ENCODE measurements around the gene CNTF. TPM values are rescaled to one million over a fixed set of nuclear protein-coding genes. Genes with fewer than 3 reads are reported as not detected.

CNTF gene
- total and polyA plus RNA-seq, 9 donors: 0.22 to 2.0 (median 0.87) TPM

- no peak overlapping the region for H3K4me3 ChIP-seq
- TF ChIP-seq EP300 (IDR thresholded peaks at IDR 0.05): no peak
- no peak for TF ChIP-seq CTCF (IDR thresholded peaks at IDR 0.05)
- no peak for TF ChIP-seq POLR2A (IDR thresholded peaks at IDR 0.05)
- no peaks in the 10 kb centered on the region for H3K36me3 ChIP-seq
- intact Hi-C loops (cut with DNase I): loop anchor here in 2 of 4 donors (10.0 kb wide), 2 partner anchors 130 to 480 kb away; no protein-coding TSS in a partner anchor
- H3K27ac ChIP-seq: no peak overlapping the region
- H3K9me3 ChIP-seq: no peaks in the 10 kb centered on the region
- peaks cover 2% of the 10 kb centered on the region for H3K4me1 ChIP-seq (ENCODE audit: insufficient read depth)
- WGBS, 3 donors: 98 to 100% (median 100%) methylated on average over 1 of the region's 1 CpG
- no peaks in the 10 kb centered on the region for H3K27me3 ChIP-seq
- no peak for DNase-seq
These were observed 32.4 kb downstream of the CNTF start for GRCh38 chr11:58654908-58655296.

- 91 to 95% (median 94%) methylated on average over 2 of the region's 2 CpGs for WGBS, 3 donors
- H3K27me3 ChIP-seq: no peaks in the 10 kb centered on the region
These were observed 33.9 kb downstream of the CNTF start for GRCh38 chr11:58656348-58656747.

GRCh38 chr11:58658623-58659022, 36.2 kb downstream of the CNTF start:
- H3K9me3 ChIP-seq: no peaks in the 10 kb centered on the region
- WGBS, 3 donors: 74 to 77% (median 75%) methylated on average over 3 of the region's 3 CpGs
- intact Hi-C loops (cut with DNase I): loop anchor here in 2 of 4 donors (10.0 kb wide), 2 partner anchors 126 to 476 kb away; no protein-coding TSS in a partner anchor

More at GRCh38 chr11:58656348-58656747, 33.9 kb downstream of the CNTF start:
- DNase-seq: no peak
- TF ChIP-seq EP300 (IDR thresholded peaks at IDR 0.05) (no peak), CTCF (IDR thresholded peaks at IDR 0.05) (no peak), POLR2A (IDR thresholded peaks at IDR 0.05) (no peak)
- no peak overlapping the region for H3K4me3 ChIP-seq
- H3K4me1 ChIP-seq (ENCODE audit: insufficient read depth): peaks cover 2% of the 10 kb centered on the region
- no peaks in the 10 kb centered on the region for H3K9me3 ChIP-seq
- H3K27ac ChIP-seq: no peak overlapping the region
- intact Hi-C loops (cut with DNase I): loop anchor here in 2 of 4 donors (10.0 kb wide), 2 partner anchors 128 to 478 kb away; no protein-coding TSS in a partner anchor
- H3K36me3 ChIP-seq: no peaks in the 10 kb centered on the region

GRCh38 chr11:58659404-58659803, 36.9 kb downstream of the CNTF start:
- intact Hi-C loops (cut with DNase I): loop anchor here in 2 of 4 donors (10.0 kb wide), 2 partner anchors 125 to 475 kb away; no protein-coding TSS in a partner anchor

More at GRCh38 chr11:58658623-58659022, 36.2 kb downstream of the CNTF start:
- no peak overlapping the region for H3K27ac ChIP-seq
- no peak overlapping the region for H3K4me3 ChIP-seq
- no peak for TF ChIP-seq EP300 (IDR thresholded peaks at IDR 0.05)
- no peak for TF ChIP-seq POLR2A (IDR thresholded peaks at IDR 0.05)
- TF ChIP-seq CTCF (IDR thresholded peaks at IDR 0.05): no peak
- H3K4me1 ChIP-seq (ENCODE audit: insufficient read depth): peaks cover 2% of the 10 kb centered on the region
- no peak for DNase-seq
- no peaks in the 10 kb centered on the region for H3K36me3 ChIP-seq
- no peaks in the 10 kb centered on the region for H3K27me3 ChIP-seq

More at GRCh38 chr11:58659404-58659803, 36.9 kb downstream of the CNTF start:
- Histone ChIP-seq H3K36me3 (no peaks in the 10 kb centered on the region), H3K27me3 (no peaks in the 10 kb centered on the region), H3K4me3 (no peak overlapping the region), H3K27ac (no peak overlapping the region), H3K9me3 (no peaks in the 10 kb centered on the region), H3K4me1 (ENCODE audit: insufficient read depth) (no peaks in the 10 kb centered on the region)
- no peak for TF ChIP-seq CTCF (IDR thresholded peaks at IDR 0.05)
- TF ChIP-seq POLR2A (IDR thresholded peaks at IDR 0.05): no peak
- no peak for TF ChIP-seq EP300 (IDR thresholded peaks at IDR 0.05)
- 32 to 78% (median 56%) methylated on average over 2 of the region's 2 CpGs for WGBS, 3 donors
- no peak for DNase-seq
